ENCODE measurements around the gene GFRA4.

- TF ChIP-seq CTCF (IDR thresholded peaks at IDR 0.05), result no peak
- no peak for TF ChIP-seq POLR2A (IDR thresholded peaks at IDR 0.05)
Observed at GRCh38 chr20:3670945-3671344, 7.7 kb upstream of the GFRA4 start.
